Neuronal stem cell (in vitro differentiated cells): ENCODE data around the gene HOXD10.
A peak's percentile ranks its signal among the peaks of the same experiment; 100 is the strongest.

Experiments
- DNase-seq: peaks from one replicate; pipeline ENCODE4 v3.0.0-alpha.2; 2013; ENCODE audit warnings: low spot score
- H2AFZ ChIP-seq: one replicate; pipeline ENCODE4 v1.6.1; 2013; ENCODE audit warnings: mild to moderate bottlenecking, low read length, inconsistent platforms
- H2AK5ac ChIP-seq: 2 replicates; pipeline ENCODE4 v1.6.1; 2013; ENCODE audit warnings: low read depth, mild to moderate bottlenecking, inconsistent platforms, low read length, moderate library complexity, mixed read lengths
- H2BK120ac ChIP-seq: 2 replicates; pipeline ENCODE4 v1.6.1; 2013; ENCODE audit warnings: low read depth, mild to moderate bottlenecking, inconsistent platforms, low read length, moderate library complexity, mixed read lengths
- H2BK12ac ChIP-seq: one replicate; pipeline ENCODE4 v1.6.1; 2013; ENCODE audit warnings: low read length, inconsistent platforms
- H2BK15ac ChIP-seq: 2 replicates; pipeline ENCODE4 v1.6.1; 2013; ENCODE audit warnings: mild to moderate bottlenecking, low read length, inconsistent platforms, mixed read lengths
- H2BK5ac ChIP-seq: one replicate; pipeline ENCODE4 v1.6.1; 2013; ENCODE audit warnings: inconsistent platforms, mild to moderate bottlenecking, low read length, moderate library complexity
- H3K14ac ChIP-seq: one replicate; pipeline ENCODE4 v1.6.1; 2013; ENCODE audit warnings: low read length, inconsistent platforms
- H3K18ac ChIP-seq: 2 replicates; pipeline ENCODE4 v1.6.1; 2013; ENCODE audit warnings: low read length, inconsistent platforms
- H3K23ac ChIP-seq: 2 replicates; pipeline ENCODE4 v1.6.1; 2013; ENCODE audit warnings: low read depth, mild to moderate bottlenecking, mixed read lengths, low read length, inconsistent platforms; ENCODE audit not compliant: poor library complexity
- H3K27ac ChIP-seq: replicated peaks from 3 replicates; pipeline ENCODE4 v1.5.1; 2013; ENCODE audit warnings: low read length, inconsistent platforms
- H3K27me3 ChIP-seq, 3 experiments: 2 replicates each; pipeline ENCODE4 v1.6.1; 2013; ENCODE audit warnings: low read length in 3 of 3, mild to moderate bottlenecking in 2 of 3, inconsistent platforms in 1 of 3, low read depth in 1 of 3, mixed read lengths in 1 of 3, moderate library complexity in 1 of 3; ENCODE audit not compliant: control insufficient read depth in 3 of 3, insufficient read depth in 3 of 3
- H3K36me3 ChIP-seq, 2 donors: replicated peaks in 1 of 2; 2 replicates each; pipeline ENCODE4 v1.6.1; 2013; ENCODE audit warnings: low read length in 2 of 2; ENCODE audit not compliant: control insufficient read depth in 2 of 2, insufficient read depth in 2 of 2
- H3K4ac ChIP-seq: 2 replicates; pipeline ENCODE4 v1.6.1; 2013; ENCODE audit warnings: inconsistent platforms, mild to moderate bottlenecking, low read length, moderate library complexity
- H3K4me1 ChIP-seq, 2 donors: 1 replicate in 1 of 2; 2 replicates in 1 of 2; pipeline ENCODE4 v1.6.1; 2013; ENCODE audit warnings: low read length in 2 of 2, low read depth in 1 of 2; ENCODE audit not compliant: control insufficient read depth in 2 of 2, insufficient read depth in 1 of 2
- H3K4me2 ChIP-seq: one replicate; pipeline ENCODE4 v1.6.1; 2013; ENCODE audit warnings: mild to moderate bottlenecking, low read length, inconsistent platforms; ENCODE audit not compliant: insufficient read depth, poor library complexity, severe bottlenecking
- H3K4me3 ChIP-seq, 2 donors: 2 replicates each; pipeline ENCODE4 v1.5.1; 2013; ENCODE audit warnings: low read length in 2 of 2, mild to moderate bottlenecking in 2 of 2, inconsistent platforms in 1 of 2, moderate library complexity in 1 of 2
- H3K79me1 ChIP-seq: one replicate; pipeline ENCODE4 v1.6.1; 2013; ENCODE audit warnings: low read depth, mild to moderate bottlenecking, inconsistent platforms, low read length, moderate library complexity
- H3K9ac ChIP-seq: one replicate; pipeline ENCODE4 v1.6.1; 2013; ENCODE audit warnings: mild to moderate bottlenecking, low read depth, low read length, inconsistent platforms; ENCODE audit not compliant: poor library complexity
- H3K9me3 ChIP-seq, 2 donors: replicated peaks in 1 of 2; 2 replicates each; pipeline versions ENCODE3 to v1.6.1; 2013; ENCODE audit warnings: low read length in 2 of 2, mild to moderate bottlenecking in 2 of 2, inconsistent platforms in 1 of 2, low read depth in 1 of 2, mixed read lengths in 1 of 2, moderate library complexity in 1 of 2; ENCODE audit not compliant: control insufficient read depth in 2 of 2, insufficient read depth in 1 of 2
- H4K8ac ChIP-seq: one replicate; pipeline ENCODE4 v1.6.1; 2013; ENCODE audit warnings: low read depth, mild to moderate bottlenecking, inconsistent platforms, low read length, moderate library complexity
- H4K91ac ChIP-seq: one replicate; pipeline ENCODE4 v1.6.1; 2013; ENCODE audit warnings: low read length, low read depth, mild to moderate bottlenecking, inconsistent platforms; ENCODE audit not compliant: poor library complexity
- WGBS, 2 donors: extraction: QIAGEN DNeasy Blood & Tissue Kit; methylation state at CpG; one replicate each; pipeline ENCODE4 v1.1.7; 2013; ENCODE audit warnings: missing lambda C conversion rate in 2 of 2, mixed read lengths in 1 of 2; ENCODE audit not compliant: insufficient read length in 2 of 2, insufficient replicate concordance in 1 of 2; ENCODE audit errors: extremely low coverage in 2 of 2; 5-methylcytosine and 5-hydroxymethylcytosine counted together

Gene HOXD10

DNA sequence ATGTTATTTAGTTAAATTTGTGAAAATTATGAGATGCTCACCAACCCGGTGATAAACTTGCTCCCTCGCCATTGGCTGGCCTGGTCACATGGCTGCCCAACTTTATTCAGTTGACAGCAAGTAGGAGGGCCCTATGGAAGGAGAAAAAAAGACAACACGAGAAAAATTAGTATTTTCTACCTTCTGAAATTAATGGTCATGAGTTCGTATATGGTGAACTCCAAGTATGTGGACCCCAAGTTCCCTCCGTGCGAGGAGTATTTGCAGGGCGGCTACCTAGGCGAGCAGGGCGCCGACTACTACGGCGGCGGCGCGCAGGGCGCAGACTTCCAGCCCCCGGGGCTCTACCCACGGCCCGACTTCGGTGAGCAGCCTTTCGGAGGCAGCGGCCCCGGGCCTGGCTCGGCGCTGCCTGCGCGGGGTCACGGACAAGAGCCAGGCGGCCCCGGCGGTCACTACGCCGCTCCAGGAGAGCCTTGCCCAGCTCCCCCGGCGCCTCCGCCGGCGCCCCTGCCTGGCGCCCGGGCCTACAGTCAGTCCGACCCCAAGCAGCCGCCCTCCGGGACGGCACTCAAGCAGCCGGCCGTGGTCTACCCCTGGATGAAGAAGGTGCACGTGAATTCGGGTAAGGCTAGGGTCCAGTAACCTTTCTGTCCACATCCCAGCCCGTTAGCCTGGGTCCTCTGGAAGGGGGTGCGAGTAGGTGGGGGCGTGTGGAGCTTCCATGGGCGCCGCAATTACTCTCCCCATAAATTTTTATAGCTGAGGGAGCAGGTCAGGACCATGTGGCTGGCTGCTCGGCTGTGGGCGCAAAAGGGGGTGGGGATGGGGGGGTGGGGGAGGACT lies 35.1 kb downstream of the HOXD10 start, which contains the start of gene HOXD4:
Gene HOXD4 (plus strand): TSS at position 109 of the 846 bp plus-strand sequence. CDS start 84 bp downstream, at position 193.
- Histone ChIP-seq H4K91ac (no peak within 1 kb of the TSS), H2BK120ac (no peak within 1 kb of the TSS), H3K4me1 (no peaks in the 10 kb centered on the region), H3K18ac (no peak within 1 kb of the TSS), H3K36me3 (no peaks in the 10 kb centered on the region), H2BK12ac (no peak within 1 kb of the TSS), H2BK15ac (no peak within 1 kb of the TSS), H3K9ac (no peak within 1 kb of the TSS), H3K4me2 (no peak within 1 kb of the TSS), H3K27me3 (peaks cover 69 to 100% (median 97%) of the 10 kb centered on the region in 3 experiments), H3K9me3 (peaks cover 0 to 11% of the 10 kb centered on the region in 2 donors), H3K79me1 (no peaks in the 10 kb centered on the region), H2BK5ac (no peak within 1 kb of the TSS), H3K27ac (no peak within 1 kb of the TSS), H3K14ac (no peak within 1 kb of the TSS), H2AFZ (peak within 1 kb of the TSS; percentile 54), H2AK5ac (no peak within 1 kb of the TSS), H3K4me3 (no peak within 1 kb of the TSS), H3K4ac (no peak within 1 kb of the TSS), H4K8ac (no peak within 1 kb of the TSS), H3K23ac (peak within 1 kb of the TSS; percentile 59)
- DNase-seq: no peak
- no CpG with 5 or more reads among the region's 55 CpGs for WGBS, 2 donors

DNA sequence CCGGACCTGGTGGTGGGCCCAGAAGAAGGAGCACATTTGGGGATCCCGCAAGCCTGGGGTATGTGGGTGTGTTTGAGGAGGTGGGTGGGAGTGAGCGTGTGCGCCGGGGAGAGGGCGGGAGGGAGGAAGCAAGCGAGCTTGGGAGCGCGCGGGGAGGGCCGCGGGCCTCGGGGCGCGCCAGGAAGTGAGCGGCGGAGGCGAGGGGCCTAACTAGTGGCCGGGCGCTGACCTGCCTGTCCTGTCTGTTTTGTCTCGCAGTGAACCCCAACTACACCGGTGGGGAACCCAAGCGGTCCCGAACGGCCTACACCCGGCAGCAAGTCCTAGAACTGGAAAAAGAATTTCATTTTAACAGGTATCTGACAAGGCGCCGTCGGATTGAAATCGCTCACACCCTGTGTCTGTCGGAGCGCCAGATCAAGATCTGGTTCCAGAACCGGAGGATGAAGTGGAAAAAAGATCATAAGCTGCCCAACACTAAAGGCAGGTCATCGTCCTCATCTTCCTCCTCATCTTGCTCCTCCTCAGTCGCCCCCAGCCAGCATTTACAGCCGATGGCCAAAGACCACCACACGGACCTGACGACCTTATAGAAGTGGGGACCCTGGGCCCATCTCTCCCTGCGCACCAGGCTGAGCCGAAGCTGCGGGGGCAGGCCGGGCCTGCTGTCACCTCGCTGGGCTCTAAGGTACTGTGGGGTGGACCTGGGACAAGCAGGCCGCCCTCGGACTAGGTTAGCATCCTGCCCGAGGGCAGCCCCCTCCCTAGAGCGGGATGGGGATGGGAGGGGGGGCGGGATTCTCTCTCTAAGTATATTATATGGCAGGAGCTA lies 36.0 kb downstream of the HOXD10 start:
- H3K79me1 ChIP-seq: no peaks in the 10 kb centered on the region
- H3K23ac ChIP-seq: no peak overlapping the region
- no peak overlapping the region for H3K4me3 ChIP-seq
- no peak overlapping the region for H3K27ac ChIP-seq
- H3K18ac ChIP-seq: no peak overlapping the region
- H2BK12ac ChIP-seq: no peak overlapping the region
- H3K9ac ChIP-seq: no peak overlapping the region
- no peak overlapping the region for H2BK120ac ChIP-seq
- no peaks in the 10 kb centered on the region for H3K36me3 ChIP-seq
- H2BK5ac ChIP-seq: no peak overlapping the region
- no peak overlapping the region for H3K4me2 ChIP-seq
- H4K91ac ChIP-seq: no peak overlapping the region
- no peak for DNase-seq
- H4K8ac ChIP-seq: no peak overlapping the region
- peak overlapping the region; percentile 49 for H2AFZ ChIP-seq
- WGBS, 2 donors: no CpG with 5 or more reads among the region's 48 CpGs
- H3K14ac ChIP-seq: no peak overlapping the region
- peaks cover 0 to 10% of the 10 kb centered on the region in 2 donors for H3K9me3 ChIP-seq
- H3K4me1 ChIP-seq: peaks cover 0 to 2% of the 10 kb centered on the region in 2 donors
- H2AK5ac ChIP-seq: no peak overlapping the region
- peaks cover 74 to 100% (median 97%) of the 10 kb centered on the region in 3 experiments for H3K27me3 ChIP-seq
- H3K4ac ChIP-seq: no peak overlapping the region
- no peak overlapping the region for H2BK15ac ChIP-seq

DNA sequence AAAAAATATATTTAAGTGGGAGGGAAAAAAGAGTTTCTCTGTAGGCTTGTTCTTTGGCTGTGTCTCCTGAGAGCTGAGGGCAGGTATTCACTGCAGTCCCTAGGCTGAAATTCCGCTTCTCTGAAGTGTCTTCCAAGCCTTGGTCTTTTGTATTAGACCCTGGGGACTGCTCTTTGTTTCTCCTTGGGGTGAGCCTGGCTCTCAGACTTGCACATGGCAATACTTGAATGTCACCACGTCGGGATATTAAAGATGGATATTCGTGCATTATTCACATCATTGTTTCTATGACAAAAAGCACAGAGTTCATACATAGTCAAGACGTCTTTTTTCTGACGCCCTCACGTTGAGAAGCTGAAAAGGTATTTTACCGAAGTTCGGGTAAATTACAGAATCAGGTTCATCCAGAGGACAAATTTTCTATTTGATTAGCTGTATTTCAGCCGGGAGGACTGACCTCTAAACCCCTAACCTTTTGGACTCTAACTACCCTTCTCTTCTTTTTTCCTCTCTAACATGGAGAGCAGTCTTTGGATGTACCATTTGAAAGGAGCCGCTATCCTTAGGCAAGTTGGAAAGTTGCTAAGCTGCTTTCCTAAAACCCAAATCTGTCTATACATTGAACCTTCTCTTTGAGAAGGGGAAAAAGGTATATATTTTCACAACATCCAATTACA lies 38.1 kb downstream of the HOXD10 start:
- Histone ChIP-seq H3K4me2 (no peak overlapping the region), H3K14ac (no peak overlapping the region), H3K23ac (no peak overlapping the region), H3K4ac (no peak overlapping the region), H2BK5ac (no peak overlapping the region), H4K8ac (no peak overlapping the region), H2BK120ac (no peak overlapping the region), H2AFZ (no peak overlapping the region), H4K91ac (no peak overlapping the region), H3K79me1 (no peaks in the 10 kb centered on the region), H3K18ac (no peak overlapping the region), H3K27me3 (peaks cover 70 to 100% (median 97%) of the 10 kb centered on the region in 3 experiments), H3K9me3 (peaks cover 0 to 8% of the 10 kb centered on the region in 2 donors), H3K4me1 (peaks cover 0 to 9% of the 10 kb centered on the region in 2 donors), H2BK15ac (no peak overlapping the region), H3K27ac (no peak overlapping the region), H3K9ac (no peak overlapping the region), H2BK12ac (no peak overlapping the region), H3K4me3 (no peak overlapping the region), H3K36me3 (no peaks in the 10 kb centered on the region), H2AK5ac (no peak overlapping the region)
- no peak for DNase-seq
- no CpG with 5 or more reads among the region's 11 CpGs for WGBS, 2 donors
